NCI-H82 (cell line): ENCODE results near the gene CABP7.

Experiments
- DNase-seq: peaks from one replicate; lab custom pipeline; 2025; lab: John Stamatoyannopoulos, UW

CABP7 gene

GRCh38 chr22:29719899-29720645 lies at the start of gene CABP7:
Gene CABP7, plus strand, starts transcription at chr22:29720003. Its CDS starts 422 bp downstream, at chr22:29720425.
- peak; percentile 26 for DNase-seq

GRCh38 chr22:29670626-29671025 lies 49.2 kb upstream of the CABP7 start:
- DNase-seq: no peak

DNA sequence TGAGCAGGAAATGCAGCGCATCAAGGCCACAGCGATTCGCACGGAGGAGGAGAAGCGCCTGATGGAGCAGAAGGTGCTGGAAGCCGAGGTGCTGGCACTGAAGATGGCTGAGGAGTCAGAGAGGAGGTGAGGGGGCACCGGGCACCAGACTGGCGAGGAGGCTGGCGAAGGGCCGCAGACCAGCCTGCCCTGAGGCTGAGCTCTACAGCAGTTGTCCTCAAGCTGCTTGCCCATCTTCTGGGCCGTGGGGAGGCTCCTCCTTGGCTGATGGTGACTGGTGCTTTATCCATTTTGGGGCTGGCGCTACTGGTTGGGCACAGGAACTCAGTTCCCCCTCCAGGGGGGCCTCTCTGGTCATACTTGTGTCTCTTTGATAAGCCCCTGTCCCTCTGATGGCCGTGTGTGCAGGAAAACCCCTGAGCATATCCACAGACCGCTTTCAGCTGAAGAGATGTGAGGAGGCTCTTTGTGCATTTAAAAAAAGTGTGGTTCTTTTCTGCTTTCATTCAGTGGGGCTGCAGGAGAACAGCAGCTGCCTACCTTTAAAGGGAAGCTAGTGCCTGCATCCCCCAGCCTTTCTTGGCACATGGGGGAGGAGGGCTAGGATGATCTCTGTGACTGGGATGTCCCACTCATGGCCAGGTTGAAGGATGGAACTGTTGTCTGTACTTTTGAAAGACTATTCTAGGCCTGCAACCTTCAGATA lies 46.3 kb upstream of the CABP7 start:
- no peak for DNase-seq

DNA sequence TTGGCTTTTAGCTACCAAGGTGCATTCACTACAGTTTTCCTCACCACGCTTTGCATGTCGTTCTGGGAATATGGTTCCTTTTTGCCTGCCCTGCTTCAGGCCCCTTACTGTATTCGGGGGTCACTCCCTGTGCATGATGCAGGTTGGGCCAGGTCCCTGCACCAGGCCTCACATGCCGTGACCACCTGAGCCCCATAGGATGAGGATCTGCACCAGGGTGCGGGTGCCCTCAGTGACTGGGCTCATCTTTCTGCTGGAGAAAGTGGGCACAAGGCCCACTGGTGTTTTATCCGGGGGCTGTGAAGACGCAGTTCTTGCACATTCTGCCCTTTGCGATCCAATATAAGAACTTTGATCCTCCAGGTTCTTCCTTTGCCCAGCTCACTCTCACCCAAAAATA lies 45.7 kb upstream of the CABP7 start:
- DNase-seq: no peak

DNA sequence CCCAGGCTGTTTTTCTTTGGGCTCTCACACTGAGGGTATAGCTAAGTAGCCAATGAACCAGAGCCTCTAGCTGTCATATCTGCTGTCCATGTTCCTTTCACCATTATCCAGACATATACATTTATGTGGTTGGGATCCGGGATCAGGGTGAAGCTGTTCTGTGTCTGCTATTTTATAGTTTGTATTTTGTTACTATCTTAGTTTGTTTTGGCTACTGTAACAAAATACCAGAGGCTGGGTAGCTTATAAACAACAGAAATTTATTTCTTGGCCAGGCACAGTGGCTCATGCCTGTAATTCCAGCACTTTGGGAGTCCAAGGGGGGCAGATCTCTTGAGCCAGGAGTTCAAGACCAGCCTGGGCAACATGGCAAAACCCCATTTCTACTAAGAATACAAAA lies 40.5 kb upstream of the CABP7 start:
- no peak for DNase-seq

DNA sequence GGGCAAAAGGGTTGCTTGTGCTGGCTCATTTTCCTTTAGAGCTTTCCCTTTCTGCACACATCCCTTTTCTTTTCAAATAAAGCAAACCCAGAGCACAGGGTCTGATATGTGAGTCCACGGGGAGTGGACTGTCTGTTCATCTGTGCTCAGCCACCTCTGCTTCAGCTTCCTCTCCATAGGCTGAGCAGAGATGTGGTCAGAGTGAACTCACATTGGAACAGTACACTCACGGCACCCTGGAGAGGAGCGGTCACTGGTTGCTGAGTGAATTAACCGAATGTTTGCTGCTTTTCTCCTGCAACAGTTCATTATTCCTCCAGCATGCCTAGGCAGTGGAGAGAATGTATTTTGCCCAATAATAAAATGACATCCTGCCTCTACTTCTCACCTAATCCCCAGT lies 36.3 kb upstream of the CABP7 start:
- DNase-seq: no peak

- no peak for DNase-seq
Measured at GRCh38 chr22:29684244-29684643, 35.6 kb upstream of the CABP7 start.

GRCh38 chr22:29689206-29689879 lies 30.5 kb upstream of the CABP7 start:
- DNase-seq: peak; percentile 47

- peak; percentile 70 for DNase-seq
Measured at GRCh38 chr22:29689880-29690213, 30.0 kb upstream of the CABP7 start.

DNA sequence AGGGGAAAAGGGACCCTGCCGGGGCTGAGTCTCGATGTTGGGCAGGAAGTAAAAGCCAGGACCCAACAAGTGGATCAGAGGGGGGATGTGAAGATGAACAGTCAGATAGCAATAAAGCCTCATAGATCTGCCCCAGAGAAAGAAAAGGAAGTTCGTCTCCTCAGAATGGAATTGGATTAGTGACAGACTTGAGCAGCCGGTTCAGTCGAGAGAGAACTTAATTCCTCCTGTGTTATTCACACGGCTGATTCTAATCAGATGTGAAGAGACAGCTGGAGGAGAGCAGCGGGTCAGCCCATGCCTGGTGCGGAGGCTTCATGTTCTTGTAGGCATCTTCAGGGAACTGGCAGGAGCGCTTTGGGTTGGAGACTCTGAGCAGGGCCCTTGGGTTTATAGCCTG lies 29.3 kb upstream of the CABP7 start:
- peak; percentile 97 for DNase-seq

DNA sequence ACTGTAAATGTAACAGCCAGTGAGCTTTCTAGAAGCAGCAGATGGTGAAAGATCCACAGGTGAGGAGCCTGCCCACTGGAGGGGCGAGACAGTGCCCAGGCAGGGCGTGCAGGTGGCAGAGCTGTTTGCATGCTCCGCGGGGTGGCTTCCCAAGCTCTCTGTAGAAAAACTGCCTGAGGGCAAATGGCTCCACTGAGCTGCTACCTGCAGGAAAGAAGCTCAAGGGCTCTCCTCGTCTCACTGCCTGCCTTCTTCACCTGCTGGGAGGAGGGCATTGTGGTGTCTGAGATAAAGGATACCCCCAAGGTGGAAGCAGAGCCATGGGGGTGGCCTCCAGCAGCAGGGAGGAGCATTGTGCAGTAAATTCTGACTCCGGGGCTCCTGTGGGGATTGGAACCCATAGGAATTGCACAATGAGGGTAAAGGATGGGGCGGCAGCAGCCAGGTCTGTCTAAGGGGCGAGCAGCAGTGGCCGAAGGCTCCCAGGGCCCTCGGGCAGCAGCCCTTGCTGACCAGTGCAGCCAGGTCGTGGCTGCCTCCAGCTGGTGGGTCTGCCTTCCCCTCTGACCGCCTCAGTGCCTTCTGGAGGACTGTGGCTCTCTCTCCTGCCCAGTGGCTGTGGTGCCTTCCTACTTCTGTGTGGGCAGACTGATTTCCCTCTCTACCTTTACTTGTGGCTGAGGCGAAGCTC lies 28.0 kb upstream of the CABP7 start:
- no peak for DNase-seq

DNA sequence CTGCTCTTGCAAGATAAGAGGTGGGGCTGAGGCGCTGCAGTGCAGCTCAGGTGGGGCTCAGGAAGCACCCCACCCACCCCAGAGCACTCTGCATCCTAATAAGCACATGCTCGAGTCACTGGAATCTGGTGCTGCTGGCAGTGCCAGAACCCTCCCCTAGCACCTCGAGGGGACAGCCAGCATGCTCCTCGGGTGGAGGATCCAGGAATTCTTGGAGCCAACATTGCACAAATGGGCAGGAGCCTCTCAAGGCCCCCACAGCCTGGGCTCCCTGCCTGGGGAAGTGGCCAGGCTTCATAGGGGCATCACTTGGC lies 27.5 kb upstream of the CABP7 start:
- no peak for DNase-seq

GRCh38 chr22:29693161-29693560 lies 26.6 kb upstream of the CABP7 start:
- DNase-seq: no peak

DNA sequence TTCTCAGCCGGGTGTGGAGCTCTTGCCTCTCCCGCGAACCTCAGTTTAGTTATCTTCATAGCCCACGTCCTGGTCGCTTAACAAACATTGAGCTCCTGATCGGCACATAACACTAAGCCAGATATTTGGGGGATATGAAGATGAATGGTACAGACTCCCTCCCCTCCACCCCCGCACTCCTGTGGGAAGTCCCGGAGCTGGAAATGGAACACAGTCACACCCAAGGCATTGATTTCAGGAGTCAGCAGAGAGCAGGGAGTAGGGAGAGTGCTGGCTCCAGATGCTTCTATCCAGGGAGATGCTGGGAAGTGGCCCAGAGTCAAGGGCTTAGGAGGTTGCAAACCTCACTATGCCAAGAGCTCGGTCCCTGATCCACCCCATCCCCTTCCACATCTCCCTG lies 26.1 kb upstream of the CABP7 start:
- no peak for DNase-seq

DNA sequence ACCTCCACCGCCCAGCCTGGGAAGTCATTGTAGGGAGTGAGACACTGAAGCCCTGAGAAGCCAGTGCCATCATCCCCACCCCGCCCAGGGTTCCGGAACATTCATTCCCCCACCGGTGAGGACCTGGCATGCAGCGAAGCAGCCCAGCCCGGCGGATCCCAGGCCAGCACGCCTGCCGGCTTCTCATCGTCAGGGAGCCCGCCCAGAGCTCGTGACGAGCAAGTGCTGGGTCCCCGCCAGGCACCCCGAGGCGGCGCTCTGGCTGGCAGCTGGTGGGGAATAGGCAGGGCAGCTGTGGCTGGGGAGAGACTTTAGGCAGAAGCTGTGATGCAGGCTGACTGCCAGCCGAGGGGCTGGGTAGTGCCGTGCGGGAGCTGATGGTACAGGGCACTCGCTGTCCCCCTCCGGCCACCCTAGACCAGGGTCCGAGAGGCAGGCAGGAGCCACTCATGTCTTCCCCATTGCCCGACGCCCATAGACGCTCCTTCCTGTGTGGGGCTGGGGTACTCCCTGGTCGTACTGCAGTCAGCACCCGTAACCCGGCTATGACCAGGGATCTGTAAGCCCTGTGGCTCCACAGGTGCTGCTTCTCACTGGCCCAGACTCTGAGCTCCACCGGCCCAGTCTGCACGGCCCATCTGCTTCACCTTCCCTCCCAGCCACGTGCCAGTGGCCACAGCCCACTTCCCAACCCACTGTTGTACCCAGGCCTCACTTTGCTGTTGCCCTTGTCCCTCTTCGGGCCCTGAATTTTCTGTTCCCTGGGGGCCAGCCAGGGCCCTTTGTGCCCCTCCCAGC lies 24.5 kb upstream of the CABP7 start:
- DNase-seq: no peak

DNA sequence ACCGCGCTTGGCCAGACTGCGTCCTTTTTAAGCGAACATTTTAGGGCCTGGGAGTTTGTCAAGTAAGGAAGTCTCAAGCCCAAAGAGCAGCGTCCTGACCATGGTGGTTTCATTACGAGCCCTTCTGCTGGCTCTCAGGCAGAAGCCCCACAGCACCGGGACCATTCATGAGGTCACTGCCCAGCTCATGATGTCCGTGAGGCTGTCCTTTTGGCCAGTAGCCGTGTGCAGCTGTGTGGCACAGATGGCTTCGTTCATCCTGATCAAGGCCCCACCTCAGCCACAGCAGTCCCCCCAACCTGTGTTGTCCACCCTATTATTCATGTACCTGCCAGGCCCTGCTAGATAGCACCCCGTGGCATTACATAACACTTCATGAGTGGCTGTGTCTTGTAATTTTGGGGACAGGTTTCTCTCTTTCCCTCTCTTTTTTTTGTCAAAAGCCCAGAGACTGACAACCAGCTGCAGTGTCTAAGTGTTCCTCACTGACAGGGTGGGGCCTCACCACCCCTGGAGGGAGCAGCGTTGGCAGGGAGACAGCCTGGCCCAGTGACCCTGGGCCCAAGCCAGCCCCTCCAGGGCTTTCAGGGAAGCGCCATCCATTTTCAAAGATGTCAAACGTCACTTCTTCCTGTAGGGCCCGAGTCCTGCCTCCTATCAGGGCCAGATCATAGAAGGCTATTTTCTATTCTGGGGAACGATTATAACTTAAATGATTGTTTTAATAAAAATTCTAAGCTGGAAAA lies 21.8 kb upstream of the CABP7 start:
- DNase-seq: no peak

DNA sequence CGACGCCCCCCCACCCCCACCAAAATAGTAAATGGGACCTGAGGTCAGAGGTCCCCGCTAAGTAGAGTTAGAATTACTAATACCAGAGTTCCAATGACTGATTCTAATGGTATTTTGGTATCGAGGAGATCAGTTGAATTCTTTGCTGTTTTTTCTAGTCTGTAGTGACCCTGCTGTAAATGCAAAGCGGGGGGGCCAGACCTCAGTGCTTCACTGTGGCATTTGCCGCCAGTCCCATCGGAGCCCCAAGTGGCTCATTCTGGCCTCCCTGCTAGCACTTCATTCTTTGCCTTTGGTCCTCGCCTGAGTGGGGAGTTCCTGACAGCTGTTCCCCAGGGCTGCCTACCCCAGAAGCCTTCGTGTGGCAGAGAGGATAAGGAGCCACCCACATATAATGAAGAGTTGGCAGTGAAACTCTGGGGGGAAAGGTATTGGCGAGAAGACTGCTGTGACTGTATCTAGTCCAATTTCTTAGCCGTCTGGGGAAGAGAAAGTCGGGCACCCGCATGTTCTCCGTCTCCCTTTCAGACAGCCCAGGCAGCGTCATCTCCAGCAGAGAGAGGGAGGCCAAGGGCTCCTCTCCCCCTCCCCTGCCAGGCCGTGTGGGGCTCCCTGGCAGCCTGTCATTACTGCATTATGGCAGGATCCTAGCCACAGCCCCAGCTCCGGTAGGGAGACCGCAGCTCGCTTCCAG lies 19.4 kb upstream of the CABP7 start:
- no peak for DNase-seq

GRCh38 chr22:29700900-29701154 lies 19.0 kb upstream of the CABP7 start:
- DNase-seq: no peak

GRCh38 chr22:29701155-29701999 lies 18.4 kb upstream of the CABP7 start:
- peak; percentile 62 for DNase-seq
